ENCODE data around the gene PSPH. TPM values are rescaled to one million over a fixed set of nuclear protein-coding genes. Genes with fewer than 3 reads are reported as not detected.

Gene PSPH
- total and polyA plus RNA-seq, 8 donors = 3.3 to 9.1 (median 5.1) TPM

DNA sequence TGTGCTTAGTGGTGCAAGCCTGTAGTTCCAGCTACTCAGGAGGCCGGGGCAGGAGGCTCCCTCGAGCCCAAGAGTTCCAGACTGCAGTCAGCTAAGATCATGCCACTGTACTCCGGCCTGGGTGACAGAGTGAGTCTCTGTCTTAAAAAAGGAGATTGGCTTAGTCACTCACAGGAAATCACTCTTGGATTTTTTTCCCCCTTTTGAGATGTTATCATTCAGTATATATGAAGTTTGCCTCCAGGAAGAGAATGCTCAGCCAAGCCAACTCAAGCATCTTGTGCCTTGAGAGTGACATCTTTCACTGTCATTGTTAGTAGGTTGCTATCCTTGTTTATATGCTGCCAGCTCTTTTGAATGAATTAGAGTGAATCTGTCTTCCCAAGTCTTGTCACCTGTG is 58.9 kb downstream of the PSPH start:
- Histone ChIP-seq H3K4me1 (no peaks in the 10 kb centered on the region), H3K4me3 (no peak overlapping the region), H3K27ac (no peak overlapping the region), H3K27me3 (no peaks in the 10 kb centered on the region), H3K9me3 (no peaks in the 10 kb centered on the region), H3K36me3 (peaks cover 0 to 24% (median 7%) of the 10 kb centered on the region in 3 donors)
- ATAC-seq (no peak), DNase-seq (no peak), FAIRE-seq (no peak)
- WGBS, 2 donors = 94 to 98% methylated on average over 3 of the region's 3 CpGs
- intact Hi-C loops (cut with DNase I) = no loop called here
- TF ChIP-seq, protein P1, sequence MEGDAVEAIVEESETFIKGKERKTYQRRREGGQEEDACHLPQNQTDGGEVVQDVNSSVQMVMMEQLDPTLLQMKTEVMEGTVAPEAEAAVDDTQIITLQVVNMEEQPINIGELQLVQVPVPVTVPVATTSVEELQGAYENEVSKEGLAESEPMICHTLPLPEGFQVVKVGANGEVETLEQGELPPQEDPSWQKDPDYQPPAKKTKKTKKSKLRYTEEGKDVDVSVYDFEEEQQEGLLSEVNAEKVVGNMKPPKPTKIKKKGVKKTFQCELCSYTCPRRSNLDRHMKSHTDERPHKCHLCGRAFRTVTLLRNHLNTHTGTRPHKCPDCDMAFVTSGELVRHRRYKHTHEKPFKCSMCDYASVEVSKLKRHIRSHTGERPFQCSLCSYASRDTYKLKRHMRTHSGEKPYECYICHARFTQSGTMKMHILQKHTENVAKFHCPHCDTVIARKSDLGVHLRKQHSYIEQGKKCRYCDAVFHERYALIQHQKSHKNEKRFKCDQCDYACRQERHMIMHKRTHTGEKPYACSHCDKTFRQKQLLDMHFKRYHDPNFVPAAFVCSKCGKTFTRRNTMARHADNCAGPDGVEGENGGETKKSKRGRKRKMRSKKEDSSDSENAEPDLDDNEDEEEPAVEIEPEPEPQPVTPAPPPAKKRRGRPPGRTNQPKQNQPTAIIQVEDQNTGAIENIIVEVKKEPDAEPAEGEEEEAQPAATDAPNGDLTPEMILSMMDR (IDR thresholded peaks at IDR 0.05) = no peak

DNA sequence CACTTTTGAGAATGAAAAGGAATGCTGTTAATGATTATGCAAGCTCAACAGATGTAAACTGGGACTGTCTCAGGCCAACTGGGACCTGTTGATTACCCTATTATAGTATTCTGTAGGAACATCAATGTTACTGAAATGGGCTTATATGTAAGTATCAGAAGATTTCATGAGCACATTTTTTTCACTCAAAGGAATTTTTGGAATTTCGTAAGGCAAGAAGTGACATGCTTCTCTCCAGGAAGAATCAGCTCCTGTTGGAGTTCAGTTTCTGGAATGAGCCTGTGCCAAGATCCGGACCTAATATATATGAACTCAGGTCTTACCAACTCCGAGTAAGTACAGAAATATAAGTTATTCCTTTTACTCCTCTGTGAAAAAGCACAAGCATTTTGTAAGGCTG is 67.7 kb downstream of the PSPH start:
- Histone ChIP-seq H3K4me3 (no peak overlapping the region), H3K4me1 (no peaks in the 10 kb centered on the region), H3K27me3 (no peaks in the 10 kb centered on the region), H3K36me3 (peaks cover 6 to 44% (median 24%) of the 10 kb centered on the region in 3 donors), H3K9me3 (no peaks in the 10 kb centered on the region), H3K27ac (no peak overlapping the region)
- FAIRE-seq (no peak), DNase-seq (no peak), ATAC-seq (no peak)
- intact Hi-C loops (cut with DNase I) = no loop called here
- 71 to 72% methylated on average over 3 of the region's 3 CpGs for WGBS, 2 donors
- TF ChIP-seq, protein P1 (IDR thresholded peaks at IDR 0.05) = no peak

DNA sequence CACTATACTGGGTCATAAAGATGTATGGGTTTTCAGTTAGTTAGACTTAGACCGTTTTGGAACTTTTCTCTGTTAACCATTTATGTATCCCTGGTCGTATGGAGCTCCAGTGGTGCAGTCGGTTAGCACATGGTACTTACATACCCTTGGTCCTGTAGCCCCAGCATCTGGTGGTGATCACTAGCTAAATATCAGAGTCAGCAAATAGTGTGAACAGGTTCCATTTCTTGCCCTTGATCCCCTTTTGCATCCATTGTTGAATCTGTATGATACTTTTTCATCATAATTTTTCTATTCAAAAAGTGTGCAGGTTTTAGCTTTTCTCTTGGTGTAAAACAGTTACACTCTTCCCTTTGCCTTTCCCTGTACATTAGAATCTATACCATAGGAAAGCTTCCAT is 71.0 kb downstream of the PSPH start:
- Histone ChIP-seq H3K9me3 (no peaks in the 10 kb centered on the region), H3K4me3 (no peak overlapping the region), H3K27me3 (no peaks in the 10 kb centered on the region), H3K36me3 (peaks cover 6 to 42% (median 17%) of the 10 kb centered on the region in 3 donors), H3K27ac (no peak overlapping the region), H3K4me1 (no peaks in the 10 kb centered on the region)
- DNase-seq (no peak), ATAC-seq (no peak), FAIRE-seq (no peak)
- WGBS, 2 donors = 77 to 82% methylated on average over 3 of the region's 3 CpGs
- intact Hi-C loops (cut with DNase I) = no loop called here
- TF ChIP-seq, protein P1 (IDR thresholded peaks at IDR 0.05) = no peak

DNA sequence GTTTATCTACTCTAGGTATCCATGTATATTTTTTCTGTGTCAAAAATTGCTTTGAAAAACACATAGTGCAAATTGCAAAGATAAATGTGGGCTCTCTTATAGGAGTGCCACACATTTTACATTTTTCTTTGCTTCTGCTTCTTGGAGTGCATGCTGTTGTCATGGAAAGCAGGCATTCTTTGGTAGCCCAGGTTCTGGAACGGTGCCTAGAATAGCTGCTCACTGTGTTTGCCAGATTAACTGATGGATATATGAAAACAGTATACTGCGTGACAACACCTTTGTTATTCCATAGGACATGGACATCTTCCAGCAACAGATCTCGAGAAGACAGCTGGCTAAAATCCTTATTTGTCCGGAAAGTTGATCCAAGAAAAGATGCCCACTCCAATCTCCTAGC is 73.4 kb downstream of the PSPH start:
- 28 to 30% methylated on average over 4 of the region's 4 CpGs for WGBS, 2 donors
- peaks cover 6 to 25% (median 14%) of the 10 kb centered on the region in 3 donors for H3K36me3 ChIP-seq
- no peak overlapping the region for H3K27ac ChIP-seq
- peak in 1 of 6 donors; percentile 30 for DNase-seq
- no peaks in the 10 kb centered on the region for H3K27me3 ChIP-seq
- no peak for FAIRE-seq
- intact Hi-C loops (cut with DNase I) = no loop called here
- no peak overlapping the region for H3K4me3 ChIP-seq
- no peaks in the 10 kb centered on the region for H3K4me1 ChIP-seq
- peak in 3 of 4 donors; percentile 30 to 73 (median 46) for ATAC-seq
- TF ChIP-seq, protein P1 (IDR thresholded peaks at IDR 0.05) = no peak
- no peaks in the 10 kb centered on the region for H3K9me3 ChIP-seq

DNA sequence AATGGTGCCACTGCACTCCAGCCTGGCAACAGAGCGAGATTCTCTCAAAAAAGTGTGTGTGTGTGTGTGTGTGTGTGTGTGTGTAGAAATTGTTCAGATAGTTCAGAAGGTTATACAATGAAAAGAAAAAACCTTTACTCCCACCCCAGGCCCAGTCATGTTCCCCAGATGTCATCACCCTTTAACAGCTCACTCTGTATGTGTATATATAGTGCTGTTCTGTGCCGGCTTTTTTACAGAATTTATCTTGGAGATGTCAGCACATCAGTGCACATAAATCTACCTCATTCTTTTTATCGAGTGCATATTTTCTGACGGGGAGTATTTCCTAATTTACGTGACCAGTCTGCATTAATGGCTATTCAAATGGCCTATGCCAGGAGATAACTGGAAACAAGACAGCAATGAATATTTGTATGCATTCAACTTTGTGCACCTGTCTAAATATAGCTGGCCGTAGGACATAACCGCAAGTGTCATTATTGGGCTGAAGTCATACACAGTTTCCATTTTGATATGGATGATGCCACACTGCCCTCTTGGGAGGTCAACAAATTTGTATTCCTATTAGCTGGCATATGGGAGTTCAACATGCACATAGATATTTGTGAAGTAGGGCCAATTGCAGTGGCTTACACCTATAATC is 75.1 kb downstream of the PSPH start:
- DNase-seq (no peak), FAIRE-seq (no peak), ATAC-seq (no peak)
- Histone ChIP-seq H3K4me3 (no peak overlapping the region), H3K27ac (no peak overlapping the region), H3K27me3 (no peaks in the 10 kb centered on the region), H3K9me3 (no peaks in the 10 kb centered on the region), H3K36me3 (peaks cover 6 to 21% (median 14%) of the 10 kb centered on the region in 3 donors), H3K4me1 (peaks cover 0 to 5% (median 1%) of the 10 kb centered on the region in 3 donors)
- WGBS, 2 donors = 73 to 76% methylated on average over 7 of the region's 7 CpGs
- intact Hi-C loops (cut with DNase I) = no loop called here
- TF ChIP-seq, protein P1 (IDR thresholded peaks at IDR 0.05) = no peak

Measured in pancreas (tissue), 10 donors.